ENCODE data around the gene CD59.

The CD59 gene, protein sequence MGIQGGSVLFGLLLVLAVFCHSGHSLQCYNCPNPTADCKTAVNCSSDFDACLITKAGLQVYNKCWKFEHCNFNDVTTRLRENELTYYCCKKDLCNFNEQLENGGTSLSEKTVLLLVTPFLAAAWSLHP

DNA sequence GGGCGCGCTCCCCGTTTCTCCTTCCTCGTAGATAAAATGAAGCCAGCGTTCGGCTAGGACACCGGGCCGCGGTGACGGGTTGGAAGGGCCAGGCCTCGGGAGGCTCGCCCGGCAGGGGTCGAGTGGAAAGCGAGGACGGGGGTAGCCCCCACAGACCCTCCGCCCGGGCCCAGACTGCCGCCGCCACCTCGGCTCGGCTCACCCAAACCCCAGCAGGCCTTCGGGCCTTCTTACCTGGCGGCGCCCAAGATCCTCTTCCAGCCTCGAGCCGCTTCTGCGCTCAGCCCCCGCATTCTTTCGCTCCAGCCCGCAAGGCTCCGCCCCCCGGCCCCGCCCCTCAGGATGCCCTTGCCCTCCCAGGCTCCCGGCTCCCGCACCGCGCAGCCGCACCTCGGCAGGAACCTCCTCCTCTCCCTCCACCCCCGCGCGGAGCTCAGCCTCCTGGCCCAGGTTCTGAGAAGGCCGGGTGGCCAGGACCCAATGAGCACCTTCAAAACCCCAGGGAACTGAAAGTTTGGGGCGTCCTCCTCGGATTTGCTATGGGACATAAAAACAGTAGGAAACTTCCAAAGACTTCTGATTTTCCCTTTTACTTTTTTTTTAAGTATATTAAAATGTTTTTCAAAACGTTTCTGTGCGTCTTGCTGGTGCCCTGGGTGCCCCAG, at the start of gene CD59:
Gene CD59, minus strand, starts transcription at position 276 of the 665 bp plus-strand sequence. CDS start 13,978 bp downstream, outside the sequence.
- DNase-seq (ENCODE audit: low read depth) = peak; percentile 72

DNA sequence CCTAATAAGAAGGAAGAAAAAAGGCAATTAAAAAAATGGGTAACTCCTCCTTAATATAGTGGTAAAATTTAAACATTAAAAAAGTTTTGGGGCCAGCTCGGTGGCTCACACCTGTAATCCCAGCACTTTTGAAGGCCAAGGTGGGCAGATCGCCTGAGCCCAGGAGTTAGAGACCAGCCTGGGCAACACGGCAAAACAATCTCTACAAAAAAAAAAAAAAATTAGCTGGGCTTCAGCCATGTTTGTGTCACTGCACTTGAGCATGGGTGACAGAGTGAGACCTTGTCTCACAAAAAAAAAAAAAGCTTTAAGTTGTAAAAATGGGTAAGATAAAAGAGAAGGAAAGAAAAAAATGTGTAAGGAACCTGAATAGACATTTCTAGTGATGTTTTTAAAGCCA, 49.4 kb upstream of the CD59 start:
- no peak for DNase-seq (ENCODE audit: low read depth)

DNA sequence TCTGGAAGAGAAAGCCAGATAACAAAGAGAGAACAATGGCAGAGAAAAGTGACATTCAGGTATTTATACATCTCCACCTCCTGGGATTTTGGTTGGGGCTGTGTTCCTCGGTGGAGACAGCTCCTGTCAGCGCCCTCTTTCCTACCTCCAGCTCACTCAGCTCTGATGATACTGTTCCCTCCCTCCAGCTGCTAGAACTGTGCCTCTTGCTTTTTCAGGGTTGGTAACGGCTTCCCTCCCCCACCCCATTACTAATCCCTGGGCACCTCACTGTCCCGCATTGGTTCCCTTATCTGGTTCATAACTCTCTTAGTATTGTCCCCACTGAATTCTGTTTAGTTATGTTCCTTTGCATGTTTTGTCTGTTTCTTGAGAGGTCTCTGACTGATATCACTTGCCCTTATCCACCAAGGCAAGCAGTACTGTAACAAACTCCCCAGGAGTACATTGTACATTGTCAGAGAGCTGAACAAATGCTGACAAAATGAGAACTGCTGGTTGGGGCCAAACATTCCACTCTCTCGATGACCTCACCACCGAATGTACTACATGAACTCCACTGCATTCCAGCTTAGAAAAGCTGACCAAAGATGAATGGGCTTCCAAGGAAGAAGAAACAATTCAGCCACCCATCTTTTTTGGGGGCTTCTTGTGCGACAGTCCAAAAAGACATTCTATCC, 43.8 kb upstream of the CD59 start:
- no peak for DNase-seq (ENCODE audit: low read depth)

DNA sequence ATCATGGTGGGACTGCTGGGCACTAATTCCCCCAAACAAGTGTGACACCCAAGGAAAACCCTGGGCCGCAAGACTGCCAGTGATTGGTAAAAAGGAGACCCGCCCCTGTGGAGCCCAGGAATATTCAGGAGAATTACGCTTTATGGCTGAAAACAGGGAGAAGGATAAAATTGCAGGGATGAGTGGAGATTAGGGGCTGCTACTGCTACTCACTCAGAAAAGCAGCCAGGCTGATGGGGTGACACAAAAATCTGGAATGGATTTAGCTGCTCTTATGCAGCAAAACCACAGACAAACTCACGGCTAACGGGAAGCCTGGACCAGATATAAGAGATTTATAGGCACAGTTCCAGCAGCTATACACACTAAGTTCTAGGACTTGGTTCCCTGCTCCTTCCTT, 42.5 kb upstream of the CD59 start:
- DNase-seq (ENCODE audit: low read depth) = no peak

DNA sequence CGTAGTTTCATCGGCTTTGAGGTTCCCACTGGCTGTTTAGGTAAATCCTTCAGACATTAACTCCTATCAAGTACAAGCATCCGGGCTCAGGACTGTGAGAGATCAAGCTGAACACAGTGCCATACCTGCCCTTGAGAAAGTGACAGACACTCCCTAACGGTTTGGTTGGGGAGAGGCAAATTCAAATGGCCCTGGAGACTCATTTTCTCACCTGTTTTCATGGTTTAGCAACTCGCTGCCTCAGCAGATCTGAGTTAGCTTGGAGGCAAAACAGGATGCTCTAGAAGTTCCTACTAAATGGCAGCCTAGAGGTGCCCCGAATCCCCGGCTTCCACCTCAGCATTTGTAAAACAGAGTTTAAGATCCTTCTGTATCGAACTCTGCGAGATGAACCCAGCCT, 41.7 kb upstream of the CD59 start:
- DNase-seq (ENCODE audit: low read depth) = no peak

DNA sequence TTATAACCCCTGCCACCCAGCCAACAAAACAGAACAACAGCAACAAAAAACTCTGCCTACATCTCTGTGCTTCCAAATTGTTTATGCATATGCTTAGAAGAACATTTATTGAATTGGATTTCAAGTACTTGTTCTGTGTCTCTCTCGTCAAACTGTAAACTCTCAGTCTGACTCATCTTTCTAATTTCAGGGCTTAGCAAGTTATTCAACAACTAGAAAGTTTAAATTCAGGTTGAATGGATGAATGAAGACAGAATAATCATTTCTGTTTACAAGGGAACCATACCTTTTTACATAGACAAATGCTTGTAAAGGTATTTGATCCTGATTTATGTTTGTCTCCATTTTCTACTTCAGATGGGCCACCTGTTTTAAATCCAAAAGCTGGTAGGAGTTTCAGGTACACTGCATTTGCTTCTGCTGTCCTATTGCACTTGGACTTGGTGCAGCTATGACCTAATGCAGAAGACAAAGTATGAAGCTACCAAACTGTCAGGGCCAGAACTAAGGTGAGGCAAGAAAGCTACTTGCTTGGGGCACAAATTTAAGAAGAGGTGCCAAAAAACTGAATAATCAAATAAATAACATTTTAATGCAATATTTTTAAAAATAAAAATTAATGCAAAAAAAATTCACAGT, 39.7 kb upstream of the CD59 start:
- DNase-seq (ENCODE audit: low read depth) = no peak

DNA sequence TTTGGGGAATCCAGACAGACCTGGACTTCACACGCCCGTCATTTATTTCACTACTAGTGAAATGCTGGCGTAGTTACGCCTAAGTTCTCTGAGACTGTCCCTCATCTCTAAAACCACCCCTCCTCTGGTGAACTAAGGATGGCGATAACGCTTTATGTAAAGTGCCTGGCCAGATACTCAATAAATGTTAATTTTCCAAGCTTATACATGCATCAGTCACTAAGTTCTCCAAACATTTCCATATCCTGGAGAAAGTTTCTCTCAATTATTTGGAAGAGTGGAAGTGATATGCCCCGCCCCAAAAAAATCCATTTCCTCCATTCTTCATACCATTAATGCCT, 39.2 kb upstream of the CD59 start:
- no peak for DNase-seq (ENCODE audit: low read depth)

DNA sequence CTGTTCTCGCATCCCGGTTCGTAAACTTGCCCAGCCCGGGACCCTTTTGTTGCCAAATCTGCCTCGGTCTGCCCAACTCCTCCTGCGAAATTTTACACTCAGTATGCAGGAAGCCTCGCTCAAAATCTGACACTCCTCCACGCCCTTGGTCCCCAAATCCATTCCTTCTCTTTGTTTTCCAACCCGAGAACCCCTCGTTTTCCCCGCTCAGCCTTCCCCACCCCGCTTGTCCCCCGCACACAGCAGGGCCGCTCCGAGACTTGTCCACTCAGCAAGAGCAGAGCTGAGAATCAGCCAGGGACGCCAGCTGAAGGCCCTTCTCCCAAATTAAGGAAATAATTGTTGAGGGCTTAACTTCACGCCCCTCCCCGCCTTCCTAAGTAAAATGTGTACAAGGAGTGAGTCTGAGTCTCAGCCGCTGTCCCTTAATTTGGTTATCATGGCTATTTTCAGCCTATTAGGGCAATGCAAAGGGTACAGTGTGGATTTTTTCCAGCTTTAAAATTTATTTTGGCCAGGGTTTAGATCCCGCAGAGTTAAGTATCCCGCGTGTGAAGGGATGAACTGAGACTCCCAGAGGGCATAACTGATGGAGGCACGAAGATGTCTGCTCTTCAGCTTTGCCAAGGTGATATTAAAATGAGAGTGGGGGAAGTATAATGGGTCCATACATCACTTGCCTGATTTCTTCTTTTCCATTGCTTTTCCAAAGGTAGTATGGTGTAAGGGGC, 38.7 kb upstream of the CD59 start:
- DNase-seq (ENCODE audit: low read depth) = no peak

DNA sequence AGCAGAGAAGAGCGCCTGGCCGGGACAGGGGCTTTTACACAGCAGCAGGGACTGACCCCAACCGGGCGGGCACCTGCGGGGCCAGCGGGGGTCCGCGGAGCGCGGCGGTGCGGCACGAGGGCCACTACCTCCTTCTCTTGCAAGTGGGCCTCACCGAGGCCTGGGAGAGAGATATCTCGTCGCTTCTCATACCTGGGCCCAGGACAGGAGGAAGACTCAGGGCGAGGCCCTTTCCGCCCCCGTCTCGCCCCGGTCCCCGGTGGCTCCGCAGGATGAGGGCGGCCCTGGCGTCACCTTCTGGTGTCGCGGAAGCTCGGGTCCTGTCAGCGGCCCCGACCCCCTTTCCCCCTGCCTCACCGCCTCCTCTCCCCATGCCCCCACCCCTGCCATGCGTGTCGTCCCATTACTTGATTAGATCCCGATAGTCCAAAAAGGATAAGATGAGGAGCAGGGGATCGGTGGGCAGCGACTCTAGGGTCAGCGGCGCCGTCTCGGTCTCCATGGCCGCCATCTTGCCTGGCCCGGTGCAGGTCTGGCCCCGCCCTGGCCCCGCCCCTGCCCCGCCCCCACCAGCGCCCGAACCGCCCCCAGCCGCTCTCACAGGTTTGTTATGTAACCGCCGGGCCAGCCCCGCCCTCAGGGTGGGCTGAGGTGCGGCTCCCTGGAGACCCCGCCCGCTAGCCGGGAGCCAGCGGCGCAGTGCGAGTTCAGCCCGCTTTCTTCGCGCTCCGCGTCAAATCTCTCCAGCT, 37.9 kb upstream of the CD59 start, which contains the start of gene FBXO3:
Gene FBXO3, minus strand, starts transcription at position 534 of the 749 bp plus-strand sequence. Its CDS starts 23 bp downstream, at position 511.
- peak; percentile 74 for DNase-seq (ENCODE audit: low read depth)

DNA sequence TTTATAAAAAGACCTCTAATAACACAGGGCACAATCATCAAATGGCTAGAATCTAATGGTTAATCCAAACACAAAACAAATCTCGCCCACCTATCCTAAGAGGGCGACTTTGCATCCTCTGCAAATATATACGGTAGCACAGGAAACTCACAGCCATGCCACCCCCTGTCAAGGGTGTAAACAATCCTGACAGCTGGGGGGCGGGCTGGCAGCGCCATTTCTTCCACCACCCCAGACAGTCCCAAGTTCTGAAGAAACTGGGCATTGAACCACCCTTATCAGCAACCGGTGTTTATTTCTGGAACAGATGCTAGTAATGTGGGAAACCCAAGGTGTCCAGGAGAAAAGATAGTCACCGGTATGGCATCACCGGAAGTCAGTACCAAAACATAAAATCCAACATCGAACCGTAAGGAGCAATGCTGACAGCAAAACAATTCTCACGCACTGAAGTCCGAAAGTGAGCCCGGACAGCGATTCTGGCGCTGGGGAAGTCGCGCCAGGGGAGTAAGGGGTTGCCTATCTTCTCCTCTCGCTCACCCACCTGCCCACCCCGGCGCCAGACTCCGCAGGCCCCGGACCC, 37.3 kb upstream of the CD59 start:
- DNase-seq (ENCODE audit: low read depth) = no peak

DNA sequence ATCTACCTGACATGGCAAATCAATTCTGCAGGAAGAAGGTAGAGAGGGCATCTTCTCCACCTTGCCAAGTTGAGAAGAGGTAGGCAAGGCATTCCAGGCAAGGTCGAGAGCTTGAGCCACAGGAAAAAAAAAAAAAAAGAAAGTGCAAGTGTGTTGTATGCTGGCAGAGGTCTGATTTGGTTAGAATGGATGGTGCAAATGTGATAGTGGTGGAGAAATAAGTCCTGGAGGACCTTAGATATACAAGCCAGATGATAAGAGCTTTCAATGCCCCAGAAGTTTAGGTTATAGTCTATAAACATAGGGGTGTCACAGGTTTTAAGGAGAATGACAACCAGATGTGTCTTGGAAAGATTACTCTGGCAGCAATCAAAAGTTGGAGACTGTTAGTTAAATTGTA, 36.6 kb upstream of the CD59 start:
- DNase-seq (ENCODE audit: low read depth) = no peak

DNA sequence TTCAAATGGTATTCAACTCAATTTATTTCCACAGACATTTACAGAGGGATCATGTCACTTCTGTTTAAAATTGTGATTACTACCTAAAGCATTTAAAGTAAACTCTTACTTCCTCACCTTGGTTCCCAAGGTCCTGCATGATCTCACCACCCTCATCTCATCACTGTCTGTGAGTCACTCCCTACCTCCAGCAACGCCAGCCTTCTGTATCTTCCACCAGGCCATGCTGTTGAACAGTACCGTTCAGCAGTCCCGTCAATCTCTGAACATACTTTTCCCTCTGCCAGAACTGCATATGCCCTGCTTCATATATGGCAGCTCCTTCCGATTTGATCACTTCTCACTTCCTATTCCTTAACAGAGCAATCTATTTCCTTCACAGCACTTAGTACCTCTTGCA, 36.1 kb upstream of the CD59 start:
- no peak for DNase-seq (ENCODE audit: low read depth)

DNA sequence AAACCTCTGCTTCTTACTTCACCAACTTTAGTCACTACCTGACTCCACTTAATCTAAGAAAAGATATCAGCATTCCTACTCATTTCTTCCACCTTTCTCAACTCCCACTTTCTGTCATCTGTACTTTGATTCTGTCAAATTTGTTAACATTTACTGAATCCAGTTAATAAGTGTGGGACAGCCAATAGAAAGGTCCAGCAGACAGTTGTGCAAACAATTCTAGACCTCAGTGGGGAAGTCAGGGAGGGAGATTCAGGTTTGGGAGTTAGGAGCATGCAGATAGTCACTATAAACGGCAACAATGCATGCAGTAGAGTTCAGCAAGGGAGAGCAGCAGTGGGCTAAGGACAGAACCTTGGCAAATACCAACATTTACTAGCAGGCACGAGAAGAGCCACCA, 34.0 kb upstream of the CD59 start:
- DNase-seq (ENCODE audit: low read depth) = no peak

DNA sequence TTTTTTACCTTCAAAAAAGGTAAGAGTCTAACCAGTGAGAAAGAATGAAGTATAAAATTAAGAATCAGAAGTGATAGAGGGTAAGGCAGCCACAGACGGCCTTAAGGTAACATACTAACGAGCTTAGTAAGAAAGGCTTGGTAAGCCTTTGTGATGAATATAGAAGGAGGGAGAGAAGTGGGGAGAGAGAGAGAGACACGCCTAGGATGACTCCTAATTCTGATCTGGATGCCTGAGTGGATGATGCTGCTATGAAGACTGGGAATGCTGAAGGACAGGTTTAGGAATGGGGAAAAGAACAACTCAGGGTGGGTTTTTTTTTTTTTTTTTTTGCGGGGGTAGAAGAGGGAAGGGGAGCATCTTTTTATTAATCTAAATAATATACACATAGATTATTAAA, 33.3 kb upstream of the CD59 start:
- no peak for DNase-seq (ENCODE audit: low read depth)

DNA sequence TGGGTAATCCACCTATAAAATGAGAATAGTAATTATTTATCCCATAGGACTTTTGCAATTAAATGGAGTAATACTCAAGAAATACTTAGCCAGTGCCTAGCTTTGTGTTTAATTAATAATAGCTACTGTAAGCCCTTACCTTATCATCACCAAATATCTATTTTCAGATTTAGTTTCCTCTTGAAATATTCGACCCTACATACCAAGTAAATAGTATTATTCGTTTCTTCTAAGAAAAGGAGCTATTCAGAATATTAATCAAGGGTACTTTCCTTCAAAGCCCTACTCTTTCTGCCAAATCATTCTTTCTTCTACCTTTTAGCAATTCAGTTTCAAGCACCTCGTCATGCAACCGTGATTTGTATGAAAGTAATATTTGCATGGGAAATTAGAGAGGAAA, 31.4 kb upstream of the CD59 start:
- no peak for DNase-seq (ENCODE audit: low read depth)

DNA sequence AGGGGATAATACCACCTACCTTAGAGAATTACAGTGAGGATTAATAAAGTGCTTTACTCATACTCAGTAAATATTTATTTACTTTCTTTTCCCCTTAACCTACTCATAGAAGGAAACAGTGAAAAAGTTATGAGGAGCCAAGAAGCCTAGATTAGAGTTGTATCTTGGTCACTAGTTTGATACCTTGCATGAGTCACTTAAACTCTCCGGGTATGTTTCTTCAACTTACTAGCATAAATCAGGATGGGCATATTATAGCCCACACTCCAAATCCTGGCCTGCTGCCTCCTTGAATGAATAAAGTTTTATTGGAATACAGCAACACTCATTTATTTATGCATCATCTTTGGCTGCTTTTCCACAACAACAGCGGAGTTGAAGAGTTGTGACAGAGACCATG, 29.9 kb upstream of the CD59 start:
- no peak for DNase-seq (ENCODE audit: low read depth)

DNA sequence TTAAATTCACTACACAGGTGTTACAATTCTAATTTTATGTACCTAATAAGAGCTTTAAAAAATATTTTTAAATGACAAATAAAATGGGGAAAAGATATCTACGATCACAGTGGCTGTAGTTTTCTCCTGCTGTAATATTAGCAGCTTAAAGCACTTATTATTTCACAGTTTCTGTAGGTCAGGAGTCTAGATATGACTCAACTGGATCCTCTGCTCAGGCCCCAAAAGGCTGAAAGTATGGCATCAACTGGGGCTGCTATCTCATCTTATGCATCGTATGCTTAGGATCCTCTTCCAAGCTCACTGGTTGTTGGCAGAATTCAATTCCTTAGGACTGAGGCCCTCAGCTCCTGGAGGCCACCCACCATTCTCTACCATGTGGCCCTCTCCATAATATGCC, 25.2 kb upstream of the CD59 start:
- no peak for DNase-seq (ENCODE audit: low read depth)

DNA sequence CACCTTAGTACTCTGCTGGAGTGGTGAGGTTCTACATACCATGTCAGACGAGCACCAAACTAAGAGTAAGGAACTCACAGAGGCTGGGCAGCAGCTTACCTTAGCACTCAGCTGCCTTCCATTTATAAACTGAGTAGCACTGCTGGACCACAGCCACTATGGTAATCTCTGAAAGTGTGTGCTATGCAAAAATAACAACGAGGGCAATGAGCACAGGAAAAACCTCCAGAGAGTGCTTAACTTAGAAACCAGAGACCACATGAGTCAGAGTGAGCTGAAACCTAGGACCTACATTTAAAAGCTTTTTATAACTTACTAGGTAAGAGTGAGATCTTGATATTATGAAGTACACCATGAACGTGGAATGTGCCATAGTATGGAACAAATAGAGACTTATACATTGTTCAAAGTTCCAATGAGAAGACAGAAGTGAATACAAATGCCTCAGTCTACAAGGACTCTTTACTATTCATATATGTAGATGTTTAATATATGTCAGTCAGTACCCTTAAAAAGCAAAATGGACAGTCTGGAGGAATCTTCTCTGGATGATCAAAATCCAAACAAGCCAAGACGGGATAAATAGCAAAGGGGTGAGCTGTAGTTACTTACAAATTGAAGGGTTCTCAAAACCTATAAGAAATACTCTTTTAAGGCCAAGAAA, 17.2 kb upstream of the CD59 start:
- no peak for DNase-seq (ENCODE audit: low read depth)

DNA sequence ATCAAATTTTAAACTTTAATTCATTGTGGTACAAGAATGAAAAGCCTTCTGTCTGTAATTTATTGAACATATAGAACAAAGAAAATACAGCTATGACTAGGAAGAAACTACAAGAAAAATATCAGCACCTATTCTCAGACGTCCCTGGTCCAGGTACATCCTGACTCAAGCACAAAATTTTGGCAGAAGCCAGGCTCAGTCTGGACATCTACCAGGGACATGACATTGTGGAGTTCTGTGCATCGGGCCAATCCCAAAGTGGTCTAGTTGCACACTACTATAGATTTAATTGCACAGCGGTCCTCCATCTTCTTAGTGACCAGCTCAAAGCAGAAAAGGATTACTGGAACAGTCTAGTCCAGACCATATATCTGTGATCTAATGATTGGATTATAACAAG, 15.7 kb upstream of the CD59 start:
- no peak for DNase-seq (ENCODE audit: low read depth)

DNA sequence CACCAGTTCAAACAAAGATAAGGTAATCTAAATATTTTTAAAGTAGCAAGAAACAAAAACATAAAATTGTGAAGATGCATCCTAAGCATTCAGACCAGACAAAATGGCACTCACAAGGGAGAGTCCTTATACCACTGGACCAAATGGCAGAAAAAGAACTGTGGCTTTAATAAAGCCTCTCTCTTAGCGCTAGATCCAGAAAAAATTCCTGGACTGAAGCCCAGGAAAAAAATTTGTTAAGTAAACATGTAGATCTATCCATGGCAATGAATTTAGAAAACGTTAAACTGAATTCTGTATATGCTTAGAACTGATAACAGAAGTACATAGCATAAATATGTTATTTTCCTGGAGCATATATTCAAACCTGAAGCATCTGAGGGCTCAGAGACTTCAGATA, 11.8 kb upstream of the CD59 start:
- no peak for DNase-seq (ENCODE audit: low read depth)

DNA sequence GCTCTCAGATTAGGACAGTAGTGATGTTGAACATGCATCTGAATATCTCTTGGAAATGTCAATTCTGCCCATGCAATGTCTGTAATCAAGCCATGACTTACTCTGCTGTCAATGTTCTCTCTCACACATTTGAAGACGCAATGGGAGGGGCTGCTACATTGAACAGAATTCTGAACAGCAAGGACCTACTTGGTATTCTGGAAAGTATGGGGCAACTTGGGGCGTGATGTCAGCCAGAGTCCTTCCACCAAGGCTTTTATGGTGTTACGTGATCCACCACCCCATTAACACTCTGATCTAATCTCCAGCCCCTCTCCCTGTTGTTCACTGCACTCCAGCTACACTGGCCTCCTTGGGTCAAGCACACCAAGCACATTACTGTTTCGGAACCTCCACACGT, 7.1 kb upstream of the CD59 start:
- no peak for DNase-seq (ENCODE audit: low read depth)

Measured in activated gamma-delta T cell treated with anti-CD3 and anti-CD28 coated beads, Interleukin-2, amount 50 U/mL, for 16 hours (primary cell).